ENCODE results near the gene TSPAN11.

- TF ChIP-seq CTCF (IDR thresholded peaks at IDR 0.05; ENCODE audit: low read depth, low read length, missing input control) (no peak), YY1 (IDR thresholded peaks at IDR 0.05) (no peak), REST (IDR thresholded peaks at IDR 0.05) (no peak), MAX (IDR thresholded peaks at IDR 0.05) (no peak), HNF4G (IDR thresholded peaks at IDR 0.05) (no peak), RXRA (IDR thresholded peaks at IDR 0.05) (no peak), SP1 (IDR thresholded peaks at IDR 0.05) (no peak)
Observed at GRCh38 chr12:30928356-30929244, 2.1 kb downstream of the TSPAN11 start.
